Aorta (tissue), 5 donors: ENCODE data around the gene SUPT5H. TPM values are rescaled to one million over a fixed set of nuclear protein-coding genes. Genes with fewer than 3 reads are reported as not detected.

Experiments
- ATAC-seq: fragments of 200-7000 bp; cut with Tn5 transposase; one replicate; pipeline ENCODE4 v1.9.1; 2022; ENCODE audit warnings: moderate library complexity; ENCODE audit not compliant: low FRiP score
- DNase-seq, 2 donors: peaks; one replicate each; pipeline ENCODE4 v3.0.0-alpha.2; 2020
- H3K27ac ChIP-seq, 2 donors: one replicate each; pipeline ENCODE4 v1.5.1; 2013; ENCODE audit warnings: low read length in 2 of 2, mild to moderate bottlenecking in 2 of 2, moderate library complexity in 2 of 2, control low read depth in 1 of 2, inconsistent platforms in 1 of 2, low read depth in 1 of 2
- H3K27me3 ChIP-seq, 2 donors: one replicate each; pipeline ENCODE4 v1.6.1; 2013; ENCODE audit warnings: control low read depth in 1 of 2, low read length in 1 of 2, mild to moderate bottlenecking in 1 of 2, moderate library complexity in 1 of 2; ENCODE audit not compliant: insufficient read depth in 2 of 2, control insufficient read depth in 1 of 2
- H3K36me3 ChIP-seq, 2 donors: one replicate each; pipeline ENCODE4 v1.6.1; 2013; ENCODE audit warnings: control low read depth in 1 of 2, low read length in 1 of 2, mild to moderate bottlenecking in 1 of 2; ENCODE audit not compliant: insufficient read depth in 2 of 2, control insufficient read depth in 1 of 2
- H3K4me1 ChIP-seq, 2 donors: one replicate each; pipeline ENCODE4 v1.6.1; 2013; ENCODE audit warnings: low read length in 2 of 2, control low read depth in 1 of 2, mild to moderate bottlenecking in 1 of 2, moderate library complexity in 1 of 2; ENCODE audit not compliant: insufficient read depth in 2 of 2, control insufficient read depth in 1 of 2
- H3K4me3 ChIP-seq, 2 donors: one replicate each; pipeline ENCODE4 v1.5.1; 2013; ENCODE audit warnings: low read length in 2 of 2, control low read depth in 1 of 2, mild to moderate bottlenecking in 1 of 2
- H3K9me3 ChIP-seq: one replicate; pipeline ENCODE4 v1.6.1; 2013; ENCODE audit warnings: mild to moderate bottlenecking, low read length; ENCODE audit not compliant: control insufficient read depth
- WGBS, 2 donors: extraction: QIAGEN DNeasy Blood & Tissue Kit; methylation state at CpG; one replicate each; pipeline ENCODE4 v1.1.7; 2013; 5-methylcytosine and 5-hydroxymethylcytosine counted together
- intact Hi-C, 2 donors: fragments of 100-400 bp; cut with DNase I; formaldehyde crosslinking; loops; one replicate each; pipeline versions ENCODE4 v1.14.2 to v1.15.0; 2022
- polyA plus RNA-seq, 2 donors: library from polyadenylated mRNA; stranded (reverse); fragments of 200-250 nt; gene quantifications; one replicate each; pipeline ENCODE4 v1.2.3, GENCODE V29; 2013
- total RNA-seq, 2 donors: library from RNA; stranded (reverse); fragmentation: NEBNext Ultra II Directional; extraction: Animal tissue kit (Norgen Biotek cat#: 25700); gene quantifications; one replicate each; pipeline ENCODE4 v1.2.1, GENCODE V29; 2021
- donor health status: healthy with polysubstance abuse.
- donor health status: Bipolar disorder and iron deficiency.
- donor health status: DM: no; HTN: no; CAD: no.
- donor health status: DM: no; HTN: no; CAD: no.
- donor health status: DM: yes; HTN: yes; CAD: no.

The SUPT5H gene
- total and polyA plus RNA-seq, 4 donors = 56.1 to 170 (median 96.5) TPM

GRCh38 chr19:39465956-39466747, 20.8 kb downstream of the SUPT5H start:
- H3K9me3 ChIP-seq = no peaks in the 10 kb centered on the region
- peaks cover 0 to 7% of the 10 kb centered on the region in 2 donors for H3K36me3 ChIP-seq
- no peaks in the 10 kb centered on the region for H3K27me3 ChIP-seq
- peak; percentile 20 for ATAC-seq
- intact Hi-C loops = no loop called here
- DNase-seq = no peak
- H3K4me3 ChIP-seq = no peak overlapping the region
- no peak overlapping the region for H3K27ac ChIP-seq
- no peaks in the 10 kb centered on the region for H3K4me1 ChIP-seq
- 92 to 93% methylated on average over 18 of the region's 18 CpGs for WGBS, 2 donors

- no peak for ATAC-seq
- intact Hi-C loops = no loop called here
- Histone ChIP-seq H3K9me3 (no peaks in the 10 kb centered on the region), H3K4me1 (no peaks in the 10 kb centered on the region), H3K4me3 (no peak overlapping the region), H3K27me3 (no peaks in the 10 kb centered on the region), H3K27ac (no peak overlapping the region), H3K36me3 (peaks cover 0 to 7% of the 10 kb centered on the region in 2 donors)
- no peak for DNase-seq
- 91 to 92% methylated on average over 7 of the region's 7 CpGs for WGBS, 2 donors
These were observed 22.6 kb downstream of the SUPT5H start for GRCh38 chr19:39467941-39468340.

- Histone ChIP-seq H3K27ac (no peak overlapping the region), H3K4me3 (no peak overlapping the region), H3K4me1 (no peaks in the 10 kb centered on the region), H3K9me3 (no peaks in the 10 kb centered on the region), H3K36me3 (peaks cover 0 to 7% of the 10 kb centered on the region in 2 donors), H3K27me3 (no peaks in the 10 kb centered on the region)
- intact Hi-C loops = no loop called here
- DNase-seq (no peak), ATAC-seq (no peak)
- WGBS, 2 donors = 87 to 89% methylated on average over 11 of the region's 11 CpGs
These were observed 23.7 kb downstream of the SUPT5H start for GRCh38 chr19:39469036-39469435.

- no peak overlapping the region for H3K4me3 ChIP-seq
- WGBS, 2 donors = 84 to 87% methylated on average over 6 of the region's 6 CpGs
- intact Hi-C loops = no loop called here
- H3K9me3 ChIP-seq = no peaks in the 10 kb centered on the region
- no peak overlapping the region for H3K27ac ChIP-seq
- ATAC-seq = no peak
- no peak for DNase-seq
- H3K4me1 ChIP-seq = no peaks in the 10 kb centered on the region
- H3K27me3 ChIP-seq = no peaks in the 10 kb centered on the region
- peaks cover 0 to 7% of the 10 kb centered on the region in 2 donors for H3K36me3 ChIP-seq
These were observed 24.2 kb downstream of the SUPT5H start for GRCh38 chr19:39469567-39469966.

- Histone ChIP-seq H3K36me3 (peaks cover 0 to 8% of the 10 kb centered on the region in 2 donors), H3K27me3 (no peaks in the 10 kb centered on the region), H3K4me1 (no peaks in the 10 kb centered on the region), H3K9me3 (no peaks in the 10 kb centered on the region), H3K27ac (no peak overlapping the region), H3K4me3 (no peak overlapping the region)
- ATAC-seq = no peak
- intact Hi-C loops = loop anchor here (5.0 kb wide), 1 partner anchor 61 kb away; the partner anchor contains the start of gene EID2B (in 2 of the 2)
- 77 to 82% methylated on average over 7 of the region's 7 CpGs for WGBS, 2 donors
- no peak for DNase-seq
These were observed 25.4 kb downstream of the SUPT5H start for GRCh38 chr19:39470724-39471339.

GRCh38 chr19:39471756-39472536, 26.6 kb downstream of the SUPT5H start:
- 87 to 90% methylated on average over 8 of the region's 8 CpGs for WGBS, 2 donors
- ATAC-seq = no peak

GRCh38 chr19:39472746-39473442, 27.5 kb downstream of the SUPT5H start:
- no peak for DNase-seq
- 87% methylated on average over 31 to 32 of the region's 32 CpGs for WGBS, 2 donors
- Histone ChIP-seq H3K27ac (no peak overlapping the region), H3K9me3 (no peaks in the 10 kb centered on the region), H3K27me3 (no peaks in the 10 kb centered on the region), H3K4me3 (no peak overlapping the region), H3K4me1 (no peaks in the 10 kb centered on the region), H3K36me3 (peaks cover 0 to 10% of the 10 kb centered on the region in 2 donors)
- no peak for ATAC-seq
- intact Hi-C loops = loop anchor here (5.0 kb wide), 1 partner anchor 59 kb away; the partner anchor contains the start of gene EID2B (in 2 of the 2)

More at GRCh38 chr19:39471756-39472536, 26.6 kb downstream of the SUPT5H start:
- no peak overlapping the region for H3K27ac ChIP-seq
- intact Hi-C loops = loop anchor here (5.0 kb wide), 1 partner anchor 60 kb away; the partner anchor contains the start of gene EID2B (in 2 of the 2)
- no peaks in the 10 kb centered on the region for H3K9me3 ChIP-seq
- H3K4me1 ChIP-seq = no peaks in the 10 kb centered on the region
- no peak overlapping the region for H3K4me3 ChIP-seq
- DNase-seq = no peak
- H3K36me3 ChIP-seq = peaks cover 0 to 10% of the 10 kb centered on the region in 2 donors
- no peaks in the 10 kb centered on the region for H3K27me3 ChIP-seq

GRCh38 chr19:39473443-39473960, 28.1 kb downstream of the SUPT5H start:
- intact Hi-C loops = loop anchor here (5.0 kb wide), 1 partner anchor 59 kb away; the partner anchor contains the start of gene EID2B (in 2 of the 2)
- Histone ChIP-seq H3K4me3 (no peak overlapping the region), H3K4me1 (no peaks in the 10 kb centered on the region), H3K36me3 (peaks cover 0 to 10% of the 10 kb centered on the region in 2 donors), H3K9me3 (no peaks in the 10 kb centered on the region), H3K27me3 (no peaks in the 10 kb centered on the region), H3K27ac (no peak overlapping the region)
- ATAC-seq = no peak
- no peak for DNase-seq
- 84 to 87% methylated on average over 11 of the region's 11 CpGs for WGBS, 2 donors
